Rectal smooth muscle tissue (tissue), 1 donor: ENCODE results near the gene CACNA1H.
"Not testable (repeated sequence)": the region's sequence is repeated elsewhere in the genome, so short reads cannot be mapped to it uniquely, and the experiment has no call there.

Experiments used
- H3K27ac ChIP-seq: one replicate; pipeline ENCODE4 v1.7.0; 2013; ENCODE audit warnings: low read depth, low read length, inconsistent platforms
- H3K27me3 ChIP-seq: one replicate; pipeline ENCODE4 v1.7.0; 2013; ENCODE audit warnings: low read length; ENCODE audit not compliant: control insufficient read depth, insufficient read depth
- H3K36me3 ChIP-seq: one replicate; pipeline ENCODE4 v1.7.0; 2013; ENCODE audit warnings: low read length; ENCODE audit not compliant: control insufficient read depth, insufficient read depth
- H3K4me1 ChIP-seq: one replicate; pipeline ENCODE4 v1.7.0; 2013; ENCODE audit warnings: low read length; ENCODE audit not compliant: control insufficient read depth, insufficient read depth
- H3K4me3 ChIP-seq: one replicate; pipeline ENCODE4 v1.7.0; 2013; ENCODE audit warnings: low read length
- H3K9ac ChIP-seq: one replicate; pipeline ENCODE4 v1.7.0; 2013; ENCODE audit warnings: low read length

The CACNA1H gene

DNA sequence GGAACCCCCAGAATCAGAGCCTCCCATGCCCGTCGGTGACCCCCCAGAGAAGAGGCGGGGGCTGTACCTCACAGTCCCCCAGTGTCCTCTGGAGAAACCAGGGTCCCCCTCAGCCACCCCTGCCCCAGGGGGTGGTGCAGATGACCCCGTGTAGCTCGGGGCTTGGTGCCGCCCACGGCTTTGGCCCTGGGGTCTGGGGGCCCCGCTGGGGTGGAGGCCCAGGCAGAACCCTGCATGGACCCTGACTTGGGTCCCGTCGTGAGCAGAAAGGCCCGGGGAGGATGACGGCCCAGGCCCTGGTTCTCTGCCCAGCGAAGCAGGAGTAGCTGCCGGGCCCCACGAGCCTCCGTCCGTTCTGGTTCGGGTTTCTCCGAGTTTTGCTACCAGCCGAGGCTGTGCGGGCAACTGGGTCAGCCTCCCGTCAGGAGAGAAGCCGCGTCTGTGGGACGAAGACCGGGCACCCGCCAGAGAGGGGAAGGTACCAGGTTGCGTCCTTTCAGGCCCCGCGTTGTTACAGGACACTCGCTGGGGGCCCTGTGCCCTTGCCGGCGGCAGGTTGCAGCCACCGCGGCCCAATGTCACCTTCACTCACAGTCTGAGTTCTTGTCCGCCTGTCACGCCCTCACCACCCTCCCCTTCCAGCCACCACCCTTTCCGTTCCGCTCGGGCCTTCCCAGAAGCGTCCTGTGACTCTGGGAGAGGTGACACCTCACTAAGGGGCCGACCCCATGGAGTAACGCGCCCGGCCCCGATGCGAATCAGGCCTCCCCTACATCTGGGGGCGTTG, 68.1 kb downstream of the CACNA1H start:
- H3K36me3 ChIP-seq = peaks cover 19% of the 10 kb centered on the region
- H3K27ac ChIP-seq = no peak overlapping the region
- H3K4me3 ChIP-seq = no peak overlapping the region
- no peaks in the 10 kb centered on the region for H3K4me1 ChIP-seq
- no peaks in the 10 kb centered on the region for H3K27me3 ChIP-seq
- H3K9ac ChIP-seq = no peak overlapping the region

DNA sequence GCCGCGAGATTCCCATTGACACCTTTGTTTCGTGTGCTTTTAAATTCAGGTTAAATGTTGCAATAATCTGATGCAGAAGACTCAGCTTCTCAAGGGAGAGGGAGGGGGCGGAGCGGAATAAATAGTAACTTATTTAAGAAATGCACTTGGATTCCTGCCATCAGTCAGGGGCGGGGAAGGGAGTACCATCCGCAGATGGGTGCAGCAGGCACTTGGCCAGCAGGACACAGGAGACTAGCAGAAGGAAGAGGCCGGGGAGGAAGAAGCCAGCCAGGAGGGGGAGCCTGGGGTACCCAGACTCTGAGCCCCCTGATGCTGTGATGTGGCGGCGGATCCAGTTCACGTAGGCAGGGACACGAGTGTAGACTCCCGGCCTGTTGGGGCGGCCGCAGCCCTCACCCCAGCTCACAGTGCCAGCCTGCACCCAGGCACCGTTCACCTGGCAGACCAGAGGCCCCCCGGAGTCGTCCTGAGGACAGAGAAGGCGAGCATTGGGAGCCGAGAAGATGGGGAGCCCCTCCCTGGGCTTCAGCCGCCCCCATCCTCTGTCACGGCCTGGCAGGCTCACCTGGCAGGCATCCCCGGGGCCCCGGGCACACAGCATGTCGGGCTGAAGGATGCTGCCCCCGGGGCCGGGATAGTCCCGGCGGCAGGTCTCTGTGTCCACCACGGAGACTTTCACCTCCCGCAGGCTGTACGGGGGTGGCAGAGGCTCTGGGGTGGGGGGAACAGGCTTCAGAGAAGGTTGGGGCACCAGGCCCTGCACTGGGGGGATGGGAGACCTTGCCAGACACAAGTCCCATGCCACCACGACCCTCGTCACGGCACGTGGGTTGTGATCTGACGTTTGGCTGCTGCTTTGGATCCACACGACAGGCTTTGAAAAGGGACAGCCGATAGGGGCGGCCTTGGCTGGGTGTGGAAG, 69.0 kb downstream of the CACNA1H start:
- Histone ChIP-seq H3K4me1 (no peaks in the 10 kb centered on the region), H3K27me3 (no peaks in the 10 kb centered on the region), H3K27ac (no peak overlapping the region), H3K36me3 (peaks cover 16% of the 10 kb centered on the region), H3K9ac (no peak overlapping the region), H3K4me3 (no peak overlapping the region)

DNA sequence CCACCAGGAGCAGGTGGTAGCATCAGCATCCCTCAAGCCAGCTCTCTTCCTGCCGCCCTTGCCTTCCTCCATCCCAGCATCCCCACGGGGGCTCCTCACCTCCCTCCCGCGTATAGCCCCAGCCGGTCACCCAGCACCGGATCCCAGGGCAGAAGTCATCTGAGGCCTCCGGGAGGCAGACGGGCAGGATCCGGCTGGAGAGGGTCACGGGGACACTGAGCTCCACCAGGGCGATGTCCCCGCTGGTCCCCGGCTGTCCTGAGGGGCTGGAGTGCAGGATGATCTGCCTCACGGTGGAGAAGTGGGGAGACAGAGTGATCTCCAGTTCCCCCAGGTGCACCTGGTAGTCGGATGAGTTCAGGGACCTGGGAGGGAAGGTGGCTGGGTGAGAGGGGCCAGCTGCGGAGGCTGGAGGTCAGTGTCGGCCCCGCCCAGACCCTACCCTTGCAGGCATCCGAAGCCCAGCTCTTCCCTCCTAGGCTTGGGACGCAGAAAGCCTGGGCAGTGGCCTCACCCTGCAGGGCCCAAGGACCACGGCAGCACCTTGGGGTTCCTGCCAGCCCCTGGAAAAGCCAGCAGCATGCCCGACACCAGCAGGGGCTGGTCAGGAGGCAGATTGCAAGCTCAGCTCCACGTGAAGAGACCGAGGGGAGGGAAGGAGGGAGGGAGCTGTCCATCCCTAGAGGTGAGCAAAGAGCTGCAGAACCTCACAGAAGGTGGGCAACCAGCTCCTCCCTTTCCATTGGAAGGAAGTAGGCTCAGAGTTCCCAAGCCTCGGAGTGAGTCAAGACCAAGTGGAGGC, 69.8 kb downstream of the CACNA1H start:
- Histone ChIP-seq H3K27me3 (no peaks in the 10 kb centered on the region), H3K4me1 (no peaks in the 10 kb centered on the region), H3K36me3 (peaks cover 12% of the 10 kb centered on the region)

DNA sequence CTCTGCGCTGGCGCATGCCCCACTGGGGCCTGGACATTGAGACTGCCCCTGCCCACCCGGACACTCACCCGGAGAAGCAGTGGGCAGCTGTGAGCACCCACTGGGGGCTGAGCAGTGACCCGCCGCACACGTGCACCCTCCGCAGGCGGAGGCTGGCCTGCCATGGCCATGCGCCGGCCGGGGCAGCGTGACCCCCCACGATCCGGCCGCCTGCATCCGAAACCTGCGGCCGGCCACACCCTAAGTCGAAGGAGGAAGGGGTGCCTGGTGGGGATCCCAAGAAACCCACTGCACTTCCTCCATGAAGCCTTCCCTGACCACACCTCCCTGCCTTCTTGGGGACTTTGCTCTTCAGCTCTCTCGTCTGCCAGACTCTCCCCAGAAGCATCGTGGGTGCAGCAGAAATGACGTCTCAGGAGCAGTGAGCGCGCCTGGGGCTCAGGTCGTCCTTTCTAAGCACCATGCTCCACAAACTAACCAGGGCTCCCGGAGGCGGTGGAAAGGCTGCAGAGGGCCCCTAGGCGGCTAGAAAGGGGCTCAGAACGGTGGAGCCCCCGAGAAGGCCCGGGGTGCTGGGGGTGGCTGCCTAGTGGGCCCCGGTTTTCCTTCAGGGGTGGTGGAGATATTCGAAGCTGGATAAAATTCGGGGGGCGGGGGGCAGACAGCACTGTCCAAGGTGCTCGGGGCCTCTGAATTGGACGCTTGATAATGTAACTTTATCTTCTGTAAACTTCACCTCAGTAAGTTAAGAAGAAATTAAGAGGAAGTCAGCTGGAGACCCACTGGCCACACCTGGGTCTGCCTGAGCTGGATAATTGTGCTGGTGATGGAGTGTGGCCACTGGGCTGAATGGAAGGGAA, 70.7 kb downstream of the CACNA1H start:
- Histone ChIP-seq H3K4me3 (no peak overlapping the region), H3K27ac (no peak overlapping the region), H3K4me1 (no peaks in the 10 kb centered on the region), H3K36me3 (peaks cover 6% of the 10 kb centered on the region), H3K27me3 (no peaks in the 10 kb centered on the region), H3K9ac (no peak overlapping the region)

More for the DNA sequence above, 69.8 kb downstream of the CACNA1H start:
- Histone ChIP-seq H3K27ac (no peak overlapping the region), H3K9ac (no peak overlapping the region), H3K4me3 (no peak overlapping the region)

DNA sequence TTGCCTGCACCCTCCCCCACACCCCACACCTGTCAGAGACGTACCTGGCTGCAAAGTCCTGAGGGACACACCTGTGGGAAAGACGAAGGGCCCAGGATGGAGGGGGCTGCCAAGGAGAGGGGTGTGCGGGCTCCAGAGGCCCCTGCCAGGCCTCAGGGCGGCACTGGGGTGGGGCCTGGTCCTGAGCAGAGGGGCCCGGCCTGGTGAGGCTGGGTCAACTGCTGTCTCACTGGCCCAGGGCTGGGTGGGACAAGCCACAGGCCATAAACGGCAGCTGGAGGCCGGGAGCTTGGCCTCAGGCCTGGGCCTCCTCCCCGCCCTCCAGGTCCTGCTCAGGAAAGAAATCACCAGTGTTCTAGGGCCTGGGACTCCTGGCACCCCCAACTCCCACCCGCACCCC, 71.7 kb downstream of the CACNA1H start:
- no peak overlapping the region for H3K9ac ChIP-seq
- H3K36me3 ChIP-seq = peaks cover 6% of the 10 kb centered on the region
- no peak overlapping the region for H3K4me3 ChIP-seq
- peak overlapping the region; percentile 22 for H3K27ac ChIP-seq
- H3K4me1 ChIP-seq = no peaks in the 10 kb centered on the region
- no peaks in the 10 kb centered on the region for H3K27me3 ChIP-seq

DNA sequence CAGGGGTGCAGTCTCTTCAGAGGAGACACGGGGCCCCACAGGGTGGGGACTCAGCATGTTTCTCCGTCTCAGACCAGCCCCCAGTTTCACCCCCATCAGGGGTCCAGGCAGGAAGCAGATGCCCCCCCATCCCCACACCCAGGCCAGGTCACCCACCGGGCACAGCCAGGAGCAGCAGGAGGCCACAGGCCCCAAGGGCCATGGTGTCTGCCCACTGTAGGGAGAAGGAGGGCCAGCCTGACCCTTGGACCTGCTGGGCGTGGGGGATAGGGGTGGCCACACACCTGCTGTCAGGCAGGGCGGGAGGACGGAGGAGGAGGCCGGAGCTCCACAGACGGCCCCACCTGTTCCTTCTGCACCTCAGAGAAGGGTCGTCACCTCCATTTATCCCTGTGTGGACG, 72.1 kb downstream of the CACNA1H start, which contains the start of gene TPSG1:
Gene TPSG1, minus strand, starts transcription at position 218 of the 401 bp plus-strand sequence. Its CDS starts 16 bp downstream, at position 202.
- no peaks in the 10 kb centered on the region for H3K27me3 ChIP-seq

DNA sequence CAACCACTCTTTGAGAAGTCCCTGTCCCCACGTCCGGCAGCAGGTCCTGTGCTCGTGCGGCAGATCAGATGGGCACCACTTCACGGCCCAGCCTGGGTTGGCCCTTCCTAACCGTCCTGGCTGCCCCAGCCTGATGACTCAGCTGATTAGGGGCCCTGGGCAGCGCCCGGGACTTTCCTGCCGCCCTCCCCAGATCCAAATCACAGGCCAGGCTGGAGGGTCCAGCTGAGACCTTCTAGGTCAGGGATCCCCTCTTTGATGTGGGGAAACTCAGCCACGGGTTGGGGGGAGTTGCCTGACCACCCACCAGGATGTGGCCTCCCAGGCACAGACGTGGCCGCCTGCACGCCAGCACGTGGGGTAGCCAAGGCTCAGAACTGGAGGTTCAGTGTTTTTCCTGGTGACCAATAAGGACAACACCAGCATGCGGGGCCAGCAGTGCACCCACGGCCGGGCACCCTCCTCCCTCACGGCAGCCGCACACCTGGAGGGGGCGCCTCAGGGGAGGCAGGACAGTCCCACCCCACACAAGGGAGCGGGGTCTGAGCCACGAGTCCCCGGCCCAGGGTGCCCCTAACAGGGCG, 72.9 kb downstream of the CACNA1H start:
- not testable (repeated sequence) for H3K9ac ChIP-seq, H3K27me3 ChIP-seq
- H3K27ac ChIP-seq = peak overlapping the region; percentile 30

More for the DNA sequence above, 72.1 kb downstream of the CACNA1H start, which contains the start of gene TPSG1:
- Histone ChIP-seq H3K27ac (peak within 1 kb of the TSS; percentile 30), H3K9ac (no peak within 1 kb of the TSS), H3K36me3 (peaks cover 6% of the 10 kb centered on the region), H3K4me1 (no peaks in the 10 kb centered on the region), H3K4me3 (no peak within 1 kb of the TSS)

DNA sequence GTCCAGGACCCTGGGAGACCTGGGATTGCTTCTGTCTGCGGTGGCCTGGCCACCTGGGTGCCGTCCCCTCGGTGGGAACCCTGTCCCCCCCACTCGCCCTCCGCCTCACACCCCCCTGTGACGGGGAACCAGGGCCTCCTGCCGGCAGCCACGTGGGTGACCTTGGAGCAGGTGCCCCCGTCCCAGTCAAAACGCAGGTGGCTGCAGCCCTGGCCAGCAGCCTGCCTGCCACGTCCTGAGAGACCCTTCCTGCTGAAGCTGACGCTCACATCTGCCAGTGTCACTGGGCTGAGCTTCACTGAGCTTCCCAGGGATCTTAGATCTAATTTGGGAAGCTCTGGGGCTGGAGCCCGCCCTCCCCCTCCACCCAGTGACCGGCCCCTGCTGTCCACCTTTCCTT, 73.8 kb downstream of the CACNA1H start:
- H3K27me3 ChIP-seq, H3K4me3 ChIP-seq, H3K4me1 ChIP-seq, H3K9ac ChIP-seq, H3K27ac ChIP-seq, H3K36me3 ChIP-seq: not testable (repeated sequence)

More for the DNA sequence above, 72.9 kb downstream of the CACNA1H start:
- H3K36me3 ChIP-seq, H3K4me1 ChIP-seq, H3K4me3 ChIP-seq: not testable (repeated sequence)

DNA sequence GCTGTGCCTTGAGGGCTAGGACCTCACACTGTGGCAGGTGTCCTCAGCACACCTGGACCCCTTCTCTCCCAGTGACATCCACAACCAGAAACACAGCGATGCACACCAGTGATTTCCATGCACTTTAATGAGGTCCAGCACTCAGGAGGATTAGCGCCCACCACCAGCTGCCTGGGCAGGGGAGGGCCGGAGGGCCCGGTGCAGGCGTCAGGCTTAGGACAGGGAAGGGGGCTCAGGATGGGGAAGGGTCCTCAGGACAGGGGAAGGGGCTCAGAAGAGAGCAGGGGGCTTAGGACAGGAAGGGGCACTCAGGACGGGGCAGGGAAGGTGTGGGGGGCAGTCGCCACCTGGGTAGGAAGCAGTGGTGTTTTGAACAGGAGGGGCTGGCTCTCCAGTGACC, 75.3 kb downstream of the CACNA1H start:
- not testable (repeated sequence) for H3K27ac ChIP-seq, H3K4me1 ChIP-seq, H3K4me3 ChIP-seq, H3K27me3 ChIP-seq, H3K9ac ChIP-seq, H3K36me3 ChIP-seq

DNA sequence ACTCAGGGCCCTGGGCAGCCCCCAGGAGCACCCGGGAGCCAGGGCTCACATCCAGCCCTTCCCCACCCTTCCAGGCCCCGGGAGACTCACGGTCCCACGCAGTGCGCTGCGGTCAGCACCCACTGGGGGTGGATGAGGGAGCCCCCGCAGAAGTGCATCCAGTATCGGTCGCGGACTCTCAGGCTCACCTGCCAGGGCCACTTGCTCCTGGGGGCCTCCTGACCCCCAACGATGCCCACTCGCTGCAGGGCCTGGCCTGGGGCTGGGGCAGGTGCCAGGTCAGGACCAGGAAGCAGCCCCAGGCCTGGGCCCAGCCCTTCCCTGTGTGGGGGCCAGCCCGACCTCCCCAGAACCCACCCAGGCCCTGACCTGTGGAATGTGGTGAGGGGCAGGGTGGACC, 76.6 kb downstream of the CACNA1H start:
- H3K4me1 ChIP-seq, H3K27me3 ChIP-seq, H3K27ac ChIP-seq, H3K9ac ChIP-seq, H3K4me3 ChIP-seq, H3K36me3 ChIP-seq: not testable (repeated sequence)

DNA sequence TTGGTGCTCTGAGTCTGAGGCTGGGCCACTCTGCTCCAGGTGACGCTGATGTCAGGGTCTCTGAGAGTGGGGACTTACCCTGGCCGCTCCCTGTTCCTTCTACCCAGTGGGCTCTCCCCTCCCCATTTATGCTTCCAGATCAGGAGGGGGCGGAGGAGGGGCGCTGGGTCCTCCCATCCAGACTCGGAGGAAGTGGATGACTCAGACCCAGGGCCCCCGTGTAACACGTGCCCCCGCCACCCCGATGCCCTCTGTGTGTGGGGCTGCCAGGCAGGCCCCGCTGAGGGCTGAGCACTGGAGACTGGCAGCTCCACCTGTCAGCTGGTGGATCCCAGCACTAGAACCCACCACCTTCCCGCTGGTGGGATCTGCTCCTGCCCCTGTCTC, 77.2 kb downstream of the CACNA1H start, which contains the start of gene TPSB2:
Gene TPSB2, minus strand, starts transcription at position 101 of the 387 bp plus-strand sequence. CDS start 233 bp downstream, outside the sequence.
- not testable (repeated sequence) for H3K27ac ChIP-seq, H3K9ac ChIP-seq, H3K27me3 ChIP-seq, H3K4me1 ChIP-seq, H3K36me3 ChIP-seq, H3K4me3 ChIP-seq
